ENCODE measurements around the gene MRTO4. TPM values are rescaled to one million over a fixed set of nuclear protein-coding genes. Genes with fewer than 3 reads are reported as not detected.

MRTO4 gene
- total and polyA plus RNA-seq, 9 of the 15 experiments (the other 6 are each of a cell fraction or from before 2014, with no cell fraction given) = 62.0 to 173 (median 146) TPM

DNA sequence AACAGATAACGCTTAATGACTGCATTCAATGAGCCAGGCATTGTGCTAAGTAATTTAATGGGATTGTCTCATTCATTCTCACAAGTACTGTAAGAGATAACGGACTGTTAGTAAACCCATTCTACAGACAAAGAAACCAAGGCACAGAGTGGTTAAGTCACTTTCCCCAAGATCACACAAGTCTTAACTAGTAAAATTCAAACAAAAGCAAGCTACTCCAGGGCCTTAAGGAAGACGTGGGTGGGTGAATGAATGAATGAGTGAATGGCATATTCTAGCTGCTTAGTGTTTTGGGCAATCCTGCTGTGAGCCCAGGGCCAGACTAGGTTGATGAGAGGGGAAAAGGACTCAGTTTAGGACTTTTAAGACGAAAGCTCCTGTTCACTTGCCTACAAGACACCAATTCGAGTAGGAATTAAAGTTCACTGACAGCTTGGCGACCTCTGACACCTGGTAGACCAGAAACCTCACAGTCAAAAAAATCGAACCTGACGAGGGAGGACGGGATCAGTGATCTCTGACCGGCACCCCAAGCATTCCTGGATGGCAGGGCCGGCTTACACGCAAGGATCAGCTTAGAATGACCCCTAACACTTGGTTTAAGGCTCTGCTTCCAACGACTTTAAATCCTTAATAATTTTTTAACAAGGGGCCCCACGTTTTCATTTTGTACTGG lies 838 bp upstream of the MRTO4 start (continued):
- TF ChIP-seq NFYB (IDR thresholded peaks at IDR 0.05; ENCODE audit: extremely low read depth, insufficient read length) (no peak), TAF15 (IDR thresholded peaks at IDR 0.05; ENCODE audit: low read depth, low read length) (no peak), KDM5B (IDR thresholded peaks at IDR 0.05; ENCODE audit: insufficient replicate concordance, low read depth, low read length) (no peak), POU5F1 (IDR thresholded peaks at IDR 0.05; ENCODE audit: borderline replicate concordance, low read depth, low read length, partially characterized antibody) (no peak), ARID1B (IDR thresholded peaks at IDR 0.05) (no peak), ZNF347 (CRISPR knock-in tag; IDR thresholded peaks at IDR 0.05; ENCODE audit: low read depth) (no peak), ZNF408 (CRISPR knock-in tag; IDR thresholded peaks at IDR 0.05; ENCODE audit: low read depth) (no peak), RFX5 (IDR thresholded peaks at IDR 0.05; ENCODE audit: low read depth, low read length) (no peak), BRD9 (IDR thresholded peaks at IDR 0.05; ENCODE audit: low read depth, partially characterized antibody) (peak; percentile 25), NR2C1 (IDR thresholded peaks at IDR 0.05) (peak; percentile 57), NR2C1 (tag; IDR thresholded peaks at IDR 0.05) (no peak), MIER1 (IDR thresholded peaks at IDR 0.05; ENCODE audit: low read depth) (no peak), SIX5 (IDR thresholded peaks at IDR 0.05; ENCODE audit: borderline replicate concordance in 1 of 2, insufficient read depth in 1 of 2, low read depth in 1 of 2, low read length in 2 of 2) (no peak), CHD1 (IDR thresholded peaks at IDR 0.05; ENCODE audit: low read length) (peak; percentile 89), KDM2B (CRISPR knock-in tag; IDR thresholded peaks at IDR 0.05) (no peak), ZNF695 (CRISPR knock-in tag; IDR thresholded peaks at IDR 0.05) (no peak), BCOR (IDR thresholded peaks at IDR 0.05) (peak; percentile 94), FOXP1 (CRISPR knock-in tag; IDR thresholded peaks at IDR 0.05) (0 out of 2 replicates have a peak, but pooled peaks have one; percentile 27)
- TF ChIP-seq, protein P1, sequence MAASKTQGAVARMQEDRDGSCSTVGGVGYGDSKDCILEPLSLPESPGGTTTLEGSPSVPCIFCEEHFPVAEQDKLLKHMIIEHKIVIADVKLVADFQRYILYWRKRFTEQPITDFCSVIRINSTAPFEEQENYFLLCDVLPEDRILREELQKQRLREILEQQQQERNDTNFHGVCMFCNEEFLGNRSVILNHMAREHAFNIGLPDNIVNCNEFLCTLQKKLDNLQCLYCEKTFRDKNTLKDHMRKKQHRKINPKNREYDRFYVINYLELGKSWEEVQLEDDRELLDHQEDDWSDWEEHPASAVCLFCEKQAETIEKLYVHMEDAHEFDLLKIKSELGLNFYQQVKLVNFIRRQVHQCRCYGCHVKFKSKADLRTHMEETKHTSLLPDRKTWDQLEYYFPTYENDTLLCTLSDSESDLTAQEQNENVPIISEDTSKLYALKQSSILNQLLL (CRISPR knock-in tag; IDR thresholded peaks at IDR 0.05; ENCODE audit: borderline replicate concordance) = no peak
- TF ChIP-seq, protein P2, sequence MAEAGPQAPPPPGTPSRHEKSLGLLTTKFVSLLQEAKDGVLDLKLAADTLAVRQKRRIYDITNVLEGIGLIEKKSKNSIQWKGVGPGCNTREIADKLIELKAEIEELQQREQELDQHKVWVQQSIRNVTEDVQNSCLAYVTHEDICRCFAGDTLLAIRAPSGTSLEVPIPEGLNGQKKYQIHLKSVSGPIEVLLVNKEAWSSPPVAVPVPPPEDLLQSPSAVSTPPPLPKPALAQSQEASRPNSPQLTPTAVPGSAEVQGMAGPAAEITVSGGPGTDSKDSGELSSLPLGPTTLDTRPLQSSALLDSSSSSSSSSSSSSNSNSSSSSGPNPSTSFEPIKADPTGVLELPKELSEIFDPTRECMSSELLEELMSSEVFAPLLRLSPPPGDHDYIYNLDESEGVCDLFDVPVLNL (CRISPR knock-in tag; IDR thresholded peaks at IDR 0.05; ENCODE audit: low read depth) = no peak
- TF ChIP-seq, protein P3, sequence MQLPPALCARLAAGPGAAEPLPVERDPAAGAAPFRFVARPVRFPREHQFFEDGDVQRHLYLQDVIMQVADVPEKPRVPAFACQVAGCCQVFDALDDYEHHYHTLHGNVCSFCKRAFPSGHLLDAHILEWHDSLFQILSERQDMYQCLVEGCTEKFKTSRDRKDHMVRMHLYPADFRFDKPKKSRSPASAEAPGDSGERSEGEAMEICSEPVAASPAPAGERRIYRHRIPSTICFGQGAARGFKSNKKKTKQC (CRISPR knock-in tag; IDR thresholded peaks at IDR 0.05) = no peak
- TF ChIP-seq, protein P4, sequence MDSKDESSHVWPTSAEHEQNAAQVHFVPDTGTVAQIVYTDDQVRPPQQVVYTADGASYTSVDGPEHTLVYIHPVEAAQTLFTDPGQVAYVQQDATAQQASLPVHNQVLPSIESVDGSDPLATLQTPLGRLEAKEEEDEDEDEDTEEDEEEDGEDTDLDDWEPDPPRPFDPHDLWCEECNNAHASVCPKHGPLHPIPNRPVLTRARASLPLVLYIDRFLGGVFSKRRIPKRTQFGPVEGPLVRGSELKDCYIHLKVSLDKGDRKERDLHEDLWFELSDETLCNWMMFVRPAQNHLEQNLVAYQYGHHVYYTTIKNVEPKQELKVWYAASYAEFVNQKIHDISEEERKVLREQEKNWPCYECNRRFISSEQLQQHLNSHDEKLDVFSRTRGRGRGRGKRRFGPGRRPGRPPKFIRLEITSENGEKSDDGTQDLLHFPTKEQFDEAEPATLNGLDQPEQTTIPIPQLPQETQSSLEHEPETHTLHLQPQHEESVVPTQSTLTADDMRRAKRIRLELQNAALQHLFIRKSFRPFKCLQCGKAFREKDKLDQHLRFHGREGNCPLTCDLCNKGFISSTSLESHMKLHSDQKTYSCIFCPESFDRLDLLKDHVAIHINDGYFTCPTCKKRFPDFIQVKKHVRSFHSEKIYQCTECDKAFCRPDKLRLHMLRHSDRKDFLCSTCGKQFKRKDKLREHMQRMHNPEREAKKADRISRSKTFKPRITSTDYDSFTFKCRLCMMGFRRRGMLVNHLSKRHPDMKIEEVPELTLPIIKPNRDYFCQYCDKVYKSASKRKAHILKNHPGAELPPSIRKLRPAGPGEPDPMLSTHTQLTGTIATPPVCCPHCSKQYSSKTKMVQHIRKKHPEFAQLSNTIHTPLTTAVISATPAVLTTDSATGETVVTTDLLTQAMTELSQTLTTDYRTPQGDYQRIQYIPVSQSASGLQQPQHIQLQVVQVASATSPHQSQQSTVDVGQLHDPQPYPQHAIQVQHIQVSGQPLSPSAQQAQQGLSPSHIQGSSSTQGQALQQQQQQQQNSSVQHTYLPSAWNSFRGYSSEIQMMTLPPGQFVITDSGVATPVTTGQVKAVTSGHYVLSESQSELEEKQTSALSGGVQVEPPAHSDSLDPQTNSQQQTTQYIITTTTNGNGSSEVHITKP (IDR thresholded peaks at IDR 0.05; ENCODE audit: partially characterized antibody) = no peak

Data from K562 (cell line).